ENCODE results near the gene SPEM1. TPM values are rescaled to one million over a fixed set of nuclear protein-coding genes. Genes with fewer than 3 reads are reported as not detected.

The SPEM1 gene
- total RNA-seq, 4 donors from 2014 or later = not detected

GRCh38 chr17:7459961-7460545 is 39.9 kb downstream of the SPEM1 start:
- Histone ChIP-seq H3K27me3 (no peaks in the 10 kb centered on the region), H3K36me3 (no peaks in the 10 kb centered on the region)
- intact Hi-C loops (cut with DNase I; ENCODE audit: low total_unique reads) = no loop called here

GRCh38 chr17:7460850-7461660 is 40.9 kb downstream of the SPEM1 start:
- Histone ChIP-seq H3K9me3 (no peaks in the 10 kb centered on the region), H3K36me3 (no peaks in the 10 kb centered on the region), H3K4me3 (no peak overlapping the region), H3K27ac (no peak overlapping the region), H3K4me1 (no peaks in the 10 kb centered on the region), H3K27me3 (no peaks in the 10 kb centered on the region)
- TF ChIP-seq CTCF (IDR thresholded peaks at IDR 0.05) = no peak
- TF ChIP-seq POLR2A (IDR thresholded peaks at IDR 0.05) = no peak
- intact Hi-C loops (cut with DNase I; ENCODE audit: low total_unique reads) = no loop called here
- DNase-seq = no peak

More at GRCh38 chr17:7459961-7460545, 39.9 kb downstream of the SPEM1 start:
- TF ChIP-seq CTCF (IDR thresholded peaks at IDR 0.05) (no peak), POLR2A (IDR thresholded peaks at IDR 0.05) (no peak)
- Histone ChIP-seq H3K4me3 (no peak overlapping the region), H3K27ac (no peak overlapping the region), H3K9me3 (no peaks in the 10 kb centered on the region), H3K4me1 (no peaks in the 10 kb centered on the region)
- DNase-seq = no peak

GRCh38 chr17:7462474-7463371 is 42.6 kb downstream of the SPEM1 start:
- intact Hi-C loops (cut with DNase I; ENCODE audit: low total_unique reads) = no loop called here
- Histone ChIP-seq H3K36me3 (no peaks in the 10 kb centered on the region), H3K27me3 (no peaks in the 10 kb centered on the region), H3K4me3 (no peak overlapping the region), H3K27ac (no peak overlapping the region), H3K9me3 (no peaks in the 10 kb centered on the region), H3K4me1 (peaks cover 0 to 8% of the 10 kb centered on the region in 2 donors)
- no peak for DNase-seq
- TF ChIP-seq CTCF (IDR thresholded peaks at IDR 0.05) (no peak), POLR2A (IDR thresholded peaks at IDR 0.05) (no peak)

GRCh38 chr17:7463372-7463846 is 43.3 kb downstream of the SPEM1 start:
- H3K9me3 ChIP-seq = no peaks in the 10 kb centered on the region
- no peaks in the 10 kb centered on the region for H3K27me3 ChIP-seq
- intact Hi-C loops (cut with DNase I; ENCODE audit: low total_unique reads) = no loop called here
- no peak for DNase-seq
- H3K4me1 ChIP-seq = peaks cover 3 to 8% of the 10 kb centered on the region in 2 donors
- TF ChIP-seq CTCF (IDR thresholded peaks at IDR 0.05) (no peak), POLR2A (IDR thresholded peaks at IDR 0.05) (no peak)
- H3K27ac ChIP-seq = no peak overlapping the region
- no peaks in the 10 kb centered on the region for H3K36me3 ChIP-seq
- no peak overlapping the region for H3K4me3 ChIP-seq
